ENCODE data around the gene TRAPPC8.
"Not testable (repeated sequence)": the region's sequence is repeated elsewhere in the genome, so short reads cannot be mapped to it uniquely, and the experiment has no call there.

Gene TRAPPC8

GRCh38 chr18:31819106-31819924 is 123.6 kb downstream of the TRAPPC8 start:
- DNase-seq, result peak in 2 of 42 donors; percentile 2 to 38
- intact Hi-C loops (cut with DNase I), result no loop called here

- DNase-seq, result no peak
- intact Hi-C loops (cut with DNase I), result no loop called here
These were observed 128.8 kb downstream of the TRAPPC8 start for GRCh38 chr18:31814132-31814531.

- intact Hi-C loops (cut with DNase I); DNase-seq: not testable (repeated sequence)
These were observed 132.4 kb downstream of the TRAPPC8 start for GRCh38 chr18:31810336-31811130.

GRCh38 chr18:31809049-31809448 is 133.9 kb downstream of the TRAPPC8 start:
- not testable (repeated sequence) for DNase-seq

GRCh38 chr18:31801078-31801477 is 141.8 kb downstream of the TRAPPC8 start:
- intact Hi-C loops (cut with DNase I), result no loop called here
- no peak for DNase-seq

More at GRCh38 chr18:31809049-31809448, 133.9 kb downstream of the TRAPPC8 start:
- intact Hi-C loops (cut with DNase I), result not testable (repeated sequence)

GRCh38 chr18:31799257-31799656 is 143.7 kb downstream of the TRAPPC8 start:
- intact Hi-C loops (cut with DNase I); DNase-seq: not testable (repeated sequence)

GRCh38 chr18:31798399-31798798 is 144.5 kb downstream of the TRAPPC8 start:
- no peak for DNase-seq
- intact Hi-C loops (cut with DNase I), result no loop called here

- DNase-seq, result no peak
- intact Hi-C loops (cut with DNase I), result no loop called here
These were observed 147.2 kb downstream of the TRAPPC8 start for GRCh38 chr18:31795747-31796146.

GRCh38 chr18:31793531-31793930 is 149.4 kb downstream of the TRAPPC8 start:
- intact Hi-C loops (cut with DNase I), result no loop called here
- DNase-seq, result no peak

GRCh38 chr18:31792580-31792911 is 150.4 kb downstream of the TRAPPC8 start:
- intact Hi-C loops (cut with DNase I), result no loop called here
- no peak for DNase-seq

GRCh38 chr18:31791817-31792579 is 150.9 kb downstream of the TRAPPC8 start:
- intact Hi-C loops (cut with DNase I), result no loop called here
- no peak for DNase-seq

GRCh38 chr18:31789409-31789808 is 153.5 kb downstream of the TRAPPC8 start:
- no peak for DNase-seq
- intact Hi-C loops (cut with DNase I), result no loop called here

GRCh38 chr18:31783059-31783458 is 159.9 kb downstream of the TRAPPC8 start:
- no peak for DNase-seq
- intact Hi-C loops (cut with DNase I), result no loop called here
